ENCODE results near the gene MARK3. TPM values are rescaled to one million over a fixed set of nuclear protein-coding genes. Genes with fewer than 3 reads are reported as not detected.

Gene MARK3
- total RNA-seq, 2 experiments from 2014 or later, result 107 TPM

DNA sequence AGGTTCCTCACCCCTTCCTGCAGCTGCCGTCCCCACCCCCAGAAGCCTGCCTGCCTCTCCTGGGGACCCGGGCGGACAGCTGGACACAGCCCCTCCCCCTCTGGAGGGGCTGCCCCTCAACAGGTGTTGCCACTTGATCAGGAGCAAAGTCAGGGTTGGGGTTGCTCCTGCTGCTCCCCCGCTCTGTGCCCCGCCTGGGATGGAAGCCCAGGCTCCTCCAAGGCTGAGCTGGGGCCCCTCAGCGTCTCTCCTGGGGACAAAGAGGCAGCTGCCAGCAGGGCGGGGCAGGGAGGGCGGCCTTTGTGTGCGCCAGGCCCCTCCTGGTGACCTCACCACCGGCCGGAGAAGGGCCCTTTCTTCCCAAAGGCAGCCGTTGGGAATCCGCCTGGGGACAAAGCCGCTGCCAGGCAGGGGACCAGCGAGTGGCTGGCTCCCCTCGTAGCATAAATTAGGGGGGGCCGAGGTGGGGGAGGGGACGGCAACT, 157.4 kb downstream of the MARK3 start:
- Mint-ChIP-seq H3K4me1 (ENCODE audit: low read depth) (no peaks in the 10 kb centered on the region), H3K4me3 (no peak overlapping the region), H3K36me3 (ENCODE audit: low read depth) (no peaks in the 10 kb centered on the region), H3K27ac (no peak overlapping the region), H3K9me3 (no peaks in the 10 kb centered on the region), H3K27me3 (no peaks in the 10 kb centered on the region)
- peaks cover 8% of the 10 kb centered on the region for H3K4me1 ChIP-seq (ENCODE audit: insufficient read depth, low read length)
- peaks cover 6 to 8% of the 10 kb centered on the region in 2 experiments for H3K27me3 ChIP-seq (ENCODE audit: control insufficient read depth in 1 of 2, insufficient read depth in 2 of 2, low read length in 2 of 2)
- CTCF ChIA-PET, result interaction anchor here (1.4 kb wide), 1 partner anchor 43 kb away, joined by 3 read pairs; no protein-coding TSS in a partner anchor
- POLR2A ChIA-PET, result interaction anchor here (1.2 kb wide), 2 partner anchors 13 to 22 kb away, joined by 4 read pairs; partner anchors contain the start of gene TRMT61A
- intact Hi-C loops (cut with DNase I, micrococcal nuclease), result no loop called here
- no peaks in the 10 kb centered on the region for H3K9me3 ChIP-seq (ENCODE audit: control insufficient read depth in 1 of 2, insufficient read depth in 1 of 2, low read length in 2 of 2)
- no peaks in the 10 kb centered on the region for H3K36me3 ChIP-seq (ENCODE audit: insufficient read depth, low read length)
- DNase-seq, result no peak
- TF ChIP-seq, protein P1, sequence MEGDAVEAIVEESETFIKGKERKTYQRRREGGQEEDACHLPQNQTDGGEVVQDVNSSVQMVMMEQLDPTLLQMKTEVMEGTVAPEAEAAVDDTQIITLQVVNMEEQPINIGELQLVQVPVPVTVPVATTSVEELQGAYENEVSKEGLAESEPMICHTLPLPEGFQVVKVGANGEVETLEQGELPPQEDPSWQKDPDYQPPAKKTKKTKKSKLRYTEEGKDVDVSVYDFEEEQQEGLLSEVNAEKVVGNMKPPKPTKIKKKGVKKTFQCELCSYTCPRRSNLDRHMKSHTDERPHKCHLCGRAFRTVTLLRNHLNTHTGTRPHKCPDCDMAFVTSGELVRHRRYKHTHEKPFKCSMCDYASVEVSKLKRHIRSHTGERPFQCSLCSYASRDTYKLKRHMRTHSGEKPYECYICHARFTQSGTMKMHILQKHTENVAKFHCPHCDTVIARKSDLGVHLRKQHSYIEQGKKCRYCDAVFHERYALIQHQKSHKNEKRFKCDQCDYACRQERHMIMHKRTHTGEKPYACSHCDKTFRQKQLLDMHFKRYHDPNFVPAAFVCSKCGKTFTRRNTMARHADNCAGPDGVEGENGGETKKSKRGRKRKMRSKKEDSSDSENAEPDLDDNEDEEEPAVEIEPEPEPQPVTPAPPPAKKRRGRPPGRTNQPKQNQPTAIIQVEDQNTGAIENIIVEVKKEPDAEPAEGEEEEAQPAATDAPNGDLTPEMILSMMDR (IDR thresholded peaks at IDR 0.05), result no peak
- ATAC-seq (ENCODE audit: poor library complexity), result no peak
- no peak overlapping the region for H3K4me3 ChIP-seq (ENCODE audit: low read length)
- no peak overlapping the region for H3K27ac ChIP-seq (ENCODE audit: low read depth in 1 of 2, low read length in 2 of 2)

DNA sequence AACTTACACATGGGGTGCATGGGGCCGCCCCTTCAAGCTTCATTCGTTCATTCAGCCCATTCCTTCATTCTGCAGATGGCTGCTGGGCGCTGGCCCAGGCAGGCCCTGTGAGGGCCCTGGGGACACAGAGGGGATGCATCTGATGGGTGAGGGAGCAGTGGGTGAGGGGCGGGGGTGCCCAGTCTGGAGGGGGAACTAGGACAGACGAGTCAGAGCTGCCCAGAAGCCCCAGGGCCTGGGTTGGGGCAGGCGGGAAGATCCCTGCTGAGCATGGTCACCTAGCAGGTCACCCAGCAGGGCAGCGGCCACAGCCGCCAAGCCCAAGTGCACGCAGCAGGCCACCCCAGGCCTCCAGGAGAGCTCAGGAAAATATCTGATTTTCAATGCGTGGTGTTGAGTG, 157.9 kb downstream of the MARK3 start:
- Histone ChIP-seq H3K36me3 (ENCODE audit: insufficient read depth, low read length) (no peaks in the 10 kb centered on the region), H3K4me3 (ENCODE audit: low read length) (no peak overlapping the region), H3K27me3 (ENCODE audit: control insufficient read depth in 1 of 2, insufficient read depth in 2 of 2, low read length in 2 of 2) (peaks cover 6 to 8% of the 10 kb centered on the region in 2 experiments), H3K27ac (ENCODE audit: low read depth in 1 of 2, low read length in 2 of 2) (no peak overlapping the region), H3K4me1 (ENCODE audit: insufficient read depth, low read length) (peaks cover 8% of the 10 kb centered on the region), H3K9me3 (ENCODE audit: control insufficient read depth in 1 of 2, insufficient read depth in 1 of 2, low read length in 2 of 2) (no peaks in the 10 kb centered on the region)
- Mint-ChIP-seq H3K27me3 (no peaks in the 10 kb centered on the region), H3K9me3 (no peaks in the 10 kb centered on the region), H3K4me3 (no peak overlapping the region), H3K4me1 (ENCODE audit: low read depth) (no peaks in the 10 kb centered on the region), H3K27ac (no peak overlapping the region), H3K36me3 (ENCODE audit: low read depth) (no peaks in the 10 kb centered on the region)
- intact Hi-C loops (cut with DNase I, micrococcal nuclease), result no loop called here
- TF ChIP-seq, protein P1 (IDR thresholded peaks at IDR 0.05), result no peak
- ChIA-PET CTCF (interaction anchor here (1.4 kb wide), 1 partner anchor 43 kb away, joined by 3 read pairs; no protein-coding TSS in a partner anchor), POLR2A (interaction anchor here (1.2 kb wide), 2 partner anchors 13 to 22 kb away, joined by 4 read pairs; partner anchors contain the start of gene TRMT61A)
- no peak for DNase-seq
- ATAC-seq (ENCODE audit: poor library complexity), result no peak

DNA sequence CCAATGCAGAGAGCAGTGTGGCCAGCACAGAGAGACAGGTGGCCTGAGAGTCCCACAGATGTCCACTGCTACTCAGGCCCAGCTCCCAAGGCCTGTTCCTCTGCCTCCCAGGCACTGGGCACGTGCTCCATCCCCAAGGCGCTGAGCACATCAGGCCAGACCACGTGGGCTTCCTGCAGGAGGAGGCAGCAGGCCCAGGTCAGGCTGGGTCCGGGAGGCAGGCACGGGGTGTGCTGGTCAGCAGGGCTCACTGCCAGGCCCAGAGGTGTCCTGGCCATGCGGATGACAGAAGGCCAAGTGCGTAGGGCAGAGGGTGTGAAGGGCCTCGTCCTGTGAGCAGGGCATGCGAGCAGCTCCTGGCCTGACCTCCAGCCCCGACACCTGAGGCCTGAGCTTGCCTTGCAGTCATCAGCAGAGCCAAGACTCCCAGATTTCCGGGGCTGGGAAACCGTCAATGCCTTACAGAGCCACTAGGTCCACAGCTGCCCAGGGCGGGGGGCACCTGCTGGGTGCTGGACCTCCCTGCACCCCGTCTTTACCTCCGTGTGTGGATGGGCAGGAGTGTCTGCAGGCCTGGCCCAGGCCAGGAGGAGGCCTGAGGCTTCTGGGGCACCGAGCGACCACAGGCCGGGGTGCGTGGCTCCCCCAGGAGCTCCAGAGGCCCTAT, 158.6 kb downstream of the MARK3 start:
- H3K9me3 Mint-ChIP-seq, result no peaks in the 10 kb centered on the region
- Histone ChIP-seq H3K27me3 (ENCODE audit: control insufficient read depth in 1 of 2, insufficient read depth in 2 of 2, low read length in 2 of 2) (peaks cover 3 to 8% of the 10 kb centered on the region in 2 experiments), H3K27ac (ENCODE audit: low read depth in 1 of 2, low read length in 2 of 2) (no peak overlapping the region), H3K36me3 (ENCODE audit: insufficient read depth, low read length) (no peaks in the 10 kb centered on the region), H3K4me1 (ENCODE audit: insufficient read depth, low read length) (peaks cover 8% of the 10 kb centered on the region), H3K4me3 (ENCODE audit: low read length) (no peak overlapping the region), H3K9me3 (ENCODE audit: control insufficient read depth in 1 of 2, insufficient read depth in 1 of 2, low read length in 2 of 2) (no peaks in the 10 kb centered on the region)
- ATAC-seq (ENCODE audit: poor library complexity), result no peak
- no peaks in the 10 kb centered on the region for H3K4me1 Mint-ChIP-seq (ENCODE audit: low read depth)
- no peak for DNase-seq
- H3K36me3 Mint-ChIP-seq (ENCODE audit: low read depth), result no peaks in the 10 kb centered on the region
- ChIA-PET POLR2A (no interaction called here), CTCF (interaction anchor here (1.0 to 1.4 kb wide), 2 partner anchors 25 to 44 kb away, joined by 3 read pairs; no protein-coding TSS in a partner anchor)
- TF ChIP-seq, protein P1 (IDR thresholded peaks at IDR 0.05), result no peak
- H3K4me3 Mint-ChIP-seq, result no peak overlapping the region
- intact Hi-C loops (cut with DNase I, micrococcal nuclease), result no loop called here
- H3K27ac Mint-ChIP-seq, result no peak overlapping the region
- no peaks in the 10 kb centered on the region for H3K27me3 Mint-ChIP-seq
